Measurements from ENCODE around the gene SERBP1.
"Not testable (repeated sequence)": the region's sequence is repeated elsewhere in the genome, so short reads cannot be mapped to it uniquely, and the experiment has no call there.

SERBP1 gene

DNA sequence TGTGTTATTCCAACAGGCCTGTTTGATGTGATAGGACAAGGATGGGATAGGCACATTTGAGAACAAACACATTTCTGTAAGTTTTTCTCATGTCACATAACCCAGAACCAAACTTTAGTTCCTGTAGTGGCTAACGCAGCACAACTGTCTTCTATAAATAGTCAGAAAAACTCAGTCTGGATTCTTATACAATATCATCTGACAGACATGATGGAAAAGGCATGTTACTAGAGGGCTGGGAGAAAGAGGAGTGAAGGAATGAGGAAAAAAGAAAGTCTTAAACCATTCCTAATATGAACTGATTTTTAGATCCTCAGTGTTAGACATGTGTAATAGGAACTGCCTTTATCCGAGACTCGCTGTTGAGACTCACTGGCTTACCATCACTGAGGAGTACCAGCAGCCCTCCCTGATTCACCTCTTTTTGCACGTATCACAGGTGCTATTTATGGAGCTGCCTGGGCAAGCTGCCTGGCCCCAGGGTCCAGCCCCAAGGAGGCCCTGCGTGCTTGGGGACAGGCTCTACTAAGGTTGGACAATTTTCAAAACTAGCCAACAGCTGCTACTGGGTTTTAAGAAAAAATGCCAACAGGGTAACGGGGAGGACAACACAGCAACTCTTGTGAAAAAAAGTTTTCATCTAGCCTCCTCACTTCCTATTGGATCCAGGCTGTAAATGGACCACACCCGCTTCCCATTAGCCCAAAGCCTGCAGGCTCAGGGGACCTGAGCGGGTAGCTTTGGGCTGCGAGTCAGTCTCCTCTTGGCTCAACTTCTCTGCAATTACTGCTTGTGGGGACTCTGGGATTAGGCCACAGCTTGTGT is 30.7 kb upstream of the SERBP1 start:
- no peak overlapping the region for H3K4me3 ChIP-seq (ENCODE audit: low read depth, low read length)

DNA sequence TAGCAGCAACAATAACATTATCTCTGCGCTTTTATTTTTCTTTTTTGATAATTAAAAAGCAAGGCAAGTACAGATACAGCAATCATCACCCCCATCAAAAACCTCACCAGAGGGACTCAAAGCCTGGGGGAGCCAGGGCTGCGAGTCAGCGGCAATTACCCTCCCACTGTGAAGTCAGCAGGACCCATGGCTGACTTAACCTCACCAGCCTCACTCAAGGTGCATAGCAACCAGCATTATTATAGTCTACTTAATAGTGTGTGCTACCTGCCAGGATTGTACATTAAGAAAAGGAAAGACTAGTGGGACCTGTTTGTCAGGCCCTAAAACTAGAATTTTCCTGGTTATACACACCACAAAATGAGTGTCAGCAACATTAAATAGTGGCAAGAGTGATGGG is 28.9 kb upstream of the SERBP1 start:
- H3K4me1 ChIP-seq (ENCODE audit: control insufficient read depth, insufficient read depth, low read length): peaks cover 33% of the 10 kb centered on the region
- H3K27me3 ChIP-seq (ENCODE audit: control insufficient read depth, insufficient read depth, low read length): no peaks in the 10 kb centered on the region
- H3K9ac ChIP-seq (ENCODE audit: low read depth, low read length): no peak overlapping the region
- H3K4me3 ChIP-seq (ENCODE audit: low read depth, low read length): no peak overlapping the region
- no peaks in the 10 kb centered on the region for H3K36me3 ChIP-seq (ENCODE audit: control insufficient read depth, insufficient read depth, low read length)
- H3K9me3 ChIP-seq (ENCODE audit: control insufficient read depth, insufficient read depth, low read length): no peaks in the 10 kb centered on the region

More for the DNA sequence above, 30.7 kb upstream of the SERBP1 start:
- Histone ChIP-seq H3K36me3 (ENCODE audit: control insufficient read depth, insufficient read depth, low read length) (no peaks in the 10 kb centered on the region), H3K9me3 (ENCODE audit: control insufficient read depth, insufficient read depth, low read length) (no peaks in the 10 kb centered on the region), H3K27me3 (ENCODE audit: control insufficient read depth, insufficient read depth, low read length) (peaks cover 1% of the 10 kb centered on the region), H3K9ac (ENCODE audit: low read depth, low read length) (no peak overlapping the region), H3K4me1 (ENCODE audit: control insufficient read depth, insufficient read depth, low read length) (peaks cover 34% of the 10 kb centered on the region)

DNA sequence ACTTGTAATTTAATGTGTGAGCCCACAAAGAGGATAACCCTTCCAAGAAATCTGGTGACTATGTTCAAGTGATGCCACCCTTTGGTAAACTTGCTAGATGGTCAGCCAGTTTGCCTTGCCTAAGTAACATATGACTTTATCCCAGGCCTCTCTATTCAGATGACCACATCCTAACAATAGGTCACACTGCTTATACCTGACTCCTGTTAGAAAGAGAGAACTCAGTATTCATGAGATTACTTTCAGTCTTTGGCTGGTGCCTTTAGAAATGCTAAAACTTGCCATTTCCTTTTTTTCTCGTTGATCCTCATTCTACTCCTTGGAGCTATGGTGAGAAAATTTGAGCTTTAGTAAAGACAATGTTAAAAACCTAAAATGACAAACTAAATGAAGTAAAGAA is 28.5 kb upstream of the SERBP1 start:
- no peaks in the 10 kb centered on the region for H3K36me3 ChIP-seq (ENCODE audit: control insufficient read depth, insufficient read depth, low read length)
- no peak overlapping the region for H3K4me3 ChIP-seq (ENCODE audit: low read depth, low read length)

DNA sequence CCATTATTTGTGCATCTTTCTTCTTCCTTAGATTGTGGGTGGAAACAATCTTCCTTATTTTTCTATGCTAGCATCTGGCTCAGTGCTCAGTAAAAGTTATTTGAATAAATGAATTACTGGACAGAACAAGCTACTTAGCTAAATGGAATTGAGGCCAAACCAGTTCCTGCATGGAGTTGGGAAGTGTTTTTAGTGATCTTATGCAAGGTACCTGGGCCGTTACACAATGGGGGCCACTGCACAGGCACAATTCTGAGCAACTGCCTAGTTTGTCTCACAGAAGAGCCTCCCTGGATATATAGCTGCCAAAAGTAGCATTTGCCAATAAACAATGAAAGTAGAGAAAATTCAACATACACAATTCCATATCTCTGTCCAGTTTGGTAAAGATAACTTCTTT is 27.0 kb upstream of the SERBP1 start:
- Histone ChIP-seq H3K36me3 (ENCODE audit: control insufficient read depth, insufficient read depth, low read length) (no peaks in the 10 kb centered on the region), H3K4me1 (ENCODE audit: control insufficient read depth, insufficient read depth, low read length) (peaks cover 25% of the 10 kb centered on the region), H3K9me3 (ENCODE audit: control insufficient read depth, insufficient read depth, low read length) (no peaks in the 10 kb centered on the region), H3K9ac (ENCODE audit: low read depth, low read length) (no peak overlapping the region), H3K27me3 (ENCODE audit: control insufficient read depth, insufficient read depth, low read length) (no peaks in the 10 kb centered on the region), H3K4me3 (ENCODE audit: low read depth, low read length) (no peak overlapping the region)

More for the DNA sequence above, 28.5 kb upstream of the SERBP1 start:
- H3K27me3 ChIP-seq (ENCODE audit: control insufficient read depth, insufficient read depth, low read length): no peaks in the 10 kb centered on the region
- H3K4me1 ChIP-seq (ENCODE audit: control insufficient read depth, insufficient read depth, low read length): peaks cover 29% of the 10 kb centered on the region
- no peaks in the 10 kb centered on the region for H3K9me3 ChIP-seq (ENCODE audit: control insufficient read depth, insufficient read depth, low read length)
- no peak overlapping the region for H3K9ac ChIP-seq (ENCODE audit: low read depth, low read length)

DNA sequence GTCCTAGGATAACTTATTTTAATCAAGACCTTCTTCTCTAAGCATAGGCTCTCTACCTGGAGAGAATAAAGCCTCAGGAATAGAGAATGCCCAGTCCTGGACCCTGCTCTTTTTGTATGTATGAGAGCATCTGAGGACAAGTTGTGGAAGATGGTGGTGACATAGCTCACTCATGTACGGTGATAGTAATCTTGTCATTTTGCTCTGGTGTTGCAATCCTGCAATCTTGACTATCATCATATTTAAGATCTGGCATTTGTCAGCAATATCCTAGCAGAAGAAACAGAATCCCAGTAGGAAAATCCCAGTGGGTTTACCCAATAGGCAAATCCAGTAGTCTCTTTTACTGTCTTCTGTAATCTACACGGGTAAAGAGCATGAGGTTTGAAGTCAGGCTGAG is 21.6 kb upstream of the SERBP1 start:
- H3K9me3 ChIP-seq (ENCODE audit: control insufficient read depth, insufficient read depth, low read length): no peaks in the 10 kb centered on the region

DNA sequence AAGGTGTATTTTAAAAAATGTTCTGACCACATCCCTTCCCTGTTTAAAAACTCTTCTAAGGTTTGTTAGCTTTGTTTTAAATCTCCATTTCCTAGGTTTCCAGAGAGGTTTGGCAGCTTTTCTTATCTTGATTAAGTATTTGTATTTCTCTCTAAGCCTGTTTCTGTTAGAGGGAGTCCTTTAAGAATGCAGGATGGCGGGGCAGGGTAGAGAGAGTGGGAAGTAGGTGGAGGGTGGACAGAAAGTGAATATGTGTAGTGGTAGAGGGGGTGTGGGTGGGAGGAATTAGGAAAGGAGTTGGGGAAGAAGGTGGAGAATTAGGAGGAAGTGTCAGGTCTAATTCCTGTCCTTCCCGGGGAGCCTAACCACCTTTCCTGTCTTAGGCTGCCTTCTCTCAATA is 21.2 kb upstream of the SERBP1 start:
- Histone ChIP-seq H3K9me3 (ENCODE audit: control insufficient read depth, insufficient read depth, low read length) (no peaks in the 10 kb centered on the region), H3K9ac (ENCODE audit: low read depth, low read length) (no peak overlapping the region), H3K27me3 (ENCODE audit: control insufficient read depth, insufficient read depth, low read length) (no peaks in the 10 kb centered on the region), H3K36me3 (ENCODE audit: control insufficient read depth, insufficient read depth, low read length) (no peaks in the 10 kb centered on the region), H3K4me1 (ENCODE audit: control insufficient read depth, insufficient read depth, low read length) (no peaks in the 10 kb centered on the region), H3K4me3 (ENCODE audit: low read depth, low read length) (no peak overlapping the region)

More for the DNA sequence above, 21.6 kb upstream of the SERBP1 start:
- H3K36me3 ChIP-seq (ENCODE audit: control insufficient read depth, insufficient read depth, low read length): no peaks in the 10 kb centered on the region
- H3K4me1 ChIP-seq (ENCODE audit: control insufficient read depth, insufficient read depth, low read length): no peaks in the 10 kb centered on the region
- H3K9ac ChIP-seq (ENCODE audit: low read depth, low read length): no peak overlapping the region
- no peak overlapping the region for H3K4me3 ChIP-seq (ENCODE audit: low read depth, low read length)
- no peaks in the 10 kb centered on the region for H3K27me3 ChIP-seq (ENCODE audit: control insufficient read depth, insufficient read depth, low read length)

DNA sequence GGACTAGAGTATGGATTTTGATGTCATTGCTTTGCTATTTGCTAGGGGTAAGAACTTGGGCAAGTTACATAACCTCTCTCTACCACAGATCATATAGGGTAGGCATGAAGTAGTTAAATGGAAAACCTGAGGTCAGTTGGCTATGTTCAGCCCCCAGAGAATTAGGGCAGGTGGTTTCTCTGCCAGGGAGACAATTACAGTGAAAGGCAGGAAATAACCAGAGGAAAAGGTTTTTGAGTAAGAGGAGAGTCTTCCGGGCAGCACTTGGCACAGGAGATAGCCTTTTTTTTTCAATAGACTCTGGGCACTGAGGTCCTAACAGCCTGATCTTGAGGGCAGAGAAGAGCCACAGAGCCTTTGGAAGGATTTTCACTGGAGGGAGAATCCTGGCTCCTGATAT is 16.7 kb upstream of the SERBP1 start:
- Histone ChIP-seq H3K27me3 (ENCODE audit: control insufficient read depth, insufficient read depth, low read length) (no peaks in the 10 kb centered on the region), H3K9me3 (ENCODE audit: control insufficient read depth, insufficient read depth, low read length) (no peaks in the 10 kb centered on the region), H3K36me3 (ENCODE audit: control insufficient read depth, insufficient read depth, low read length) (no peaks in the 10 kb centered on the region), H3K9ac (ENCODE audit: low read depth, low read length) (no peak overlapping the region), H3K4me1 (ENCODE audit: control insufficient read depth, insufficient read depth, low read length) (no peaks in the 10 kb centered on the region), H3K4me3 (ENCODE audit: low read depth, low read length) (no peak overlapping the region)

DNA sequence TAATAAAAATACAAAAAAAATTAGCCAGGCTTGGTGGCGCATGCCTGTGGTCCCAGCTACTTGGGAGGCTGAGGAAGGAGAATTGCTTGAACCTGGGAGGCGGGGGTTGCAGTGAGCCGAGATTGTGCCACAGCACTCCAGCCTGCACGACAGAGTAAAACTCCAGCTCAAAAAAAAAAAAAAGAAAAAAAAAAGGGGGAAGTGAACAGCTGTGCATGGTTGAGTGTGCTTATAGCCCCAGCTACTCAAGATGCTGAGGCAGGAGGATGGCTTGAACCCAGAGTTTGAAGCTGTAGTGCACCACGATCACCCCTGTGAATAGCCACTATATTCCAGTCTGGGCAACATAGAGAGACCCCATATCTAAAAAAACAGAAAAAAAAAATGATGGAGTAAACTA is 15.8 kb upstream of the SERBP1 start:
- H3K27me3 ChIP-seq (ENCODE audit: control insufficient read depth, insufficient read depth, low read length); H3K36me3 ChIP-seq (ENCODE audit: control insufficient read depth, insufficient read depth, low read length); H3K4me3 ChIP-seq (ENCODE audit: low read depth, low read length); H3K9me3 ChIP-seq (ENCODE audit: control insufficient read depth, insufficient read depth, low read length); H3K4me1 ChIP-seq (ENCODE audit: control insufficient read depth, insufficient read depth, low read length); H3K9ac ChIP-seq (ENCODE audit: low read depth, low read length): not testable (repeated sequence)

DNA sequence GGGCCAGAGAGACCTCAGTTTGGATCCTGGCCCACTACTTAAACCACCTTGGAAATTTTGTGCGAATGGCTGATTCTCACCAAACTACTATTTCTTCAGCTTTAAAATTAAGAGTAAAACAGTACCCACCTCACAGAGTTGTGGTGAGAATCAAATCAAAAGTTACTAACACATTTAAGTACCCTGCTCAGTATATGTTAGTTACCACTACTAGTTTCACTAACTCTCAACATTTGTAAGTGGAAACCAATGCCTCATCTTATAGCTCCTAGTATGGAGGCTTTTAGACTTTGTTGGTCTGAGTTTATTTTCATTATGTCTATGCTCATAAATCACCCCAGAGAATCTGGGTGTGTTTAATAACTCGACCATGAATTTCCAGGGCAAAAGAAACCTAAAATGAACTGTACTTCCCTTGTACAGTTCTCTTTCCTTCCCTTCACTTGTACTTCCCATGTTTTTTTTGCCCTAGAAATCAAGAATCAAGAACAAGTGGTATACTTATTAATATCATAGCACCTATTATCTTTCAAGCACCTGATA is 11.6 kb upstream of the SERBP1 start:
- Histone ChIP-seq H3K9me3 (ENCODE audit: control insufficient read depth, insufficient read depth, low read length) (no peaks in the 10 kb centered on the region), H3K9ac (ENCODE audit: low read depth, low read length) (no peak overlapping the region), H3K4me1 (ENCODE audit: control insufficient read depth, insufficient read depth, low read length) (no peaks in the 10 kb centered on the region), H3K36me3 (ENCODE audit: control insufficient read depth, insufficient read depth, low read length) (no peaks in the 10 kb centered on the region), H3K27me3 (ENCODE audit: control insufficient read depth, insufficient read depth, low read length) (no peaks in the 10 kb centered on the region), H3K4me3 (ENCODE audit: low read depth, low read length) (no peak overlapping the region)

DNA sequence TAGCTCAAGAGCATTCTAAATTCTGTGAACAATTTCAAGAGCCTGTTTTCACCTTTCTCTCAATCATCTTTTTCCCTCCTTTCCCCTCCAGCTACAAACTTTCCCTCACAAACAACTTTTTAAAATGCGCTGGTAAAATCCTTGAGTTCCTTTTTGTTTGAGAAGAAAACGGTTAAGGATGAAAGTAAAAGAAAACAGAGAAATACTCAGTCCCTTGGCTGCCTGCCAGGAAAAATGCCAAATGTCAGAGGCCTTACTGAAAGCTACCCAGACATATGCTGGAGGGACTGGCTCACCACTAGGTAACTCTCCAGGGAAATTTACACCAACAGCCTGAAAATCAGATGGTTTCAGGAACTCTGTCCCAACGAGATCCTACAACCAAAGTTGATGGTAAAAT is 11.0 kb upstream of the SERBP1 start:
- Histone ChIP-seq H3K9ac (ENCODE audit: low read depth, low read length) (no peak overlapping the region), H3K36me3 (ENCODE audit: control insufficient read depth, insufficient read depth, low read length) (no peaks in the 10 kb centered on the region), H3K27me3 (ENCODE audit: control insufficient read depth, insufficient read depth, low read length) (no peaks in the 10 kb centered on the region), H3K4me3 (ENCODE audit: low read depth, low read length) (no peak overlapping the region), H3K4me1 (ENCODE audit: control insufficient read depth, insufficient read depth, low read length) (no peaks in the 10 kb centered on the region), H3K9me3 (ENCODE audit: control insufficient read depth, insufficient read depth, low read length) (no peaks in the 10 kb centered on the region)

DNA sequence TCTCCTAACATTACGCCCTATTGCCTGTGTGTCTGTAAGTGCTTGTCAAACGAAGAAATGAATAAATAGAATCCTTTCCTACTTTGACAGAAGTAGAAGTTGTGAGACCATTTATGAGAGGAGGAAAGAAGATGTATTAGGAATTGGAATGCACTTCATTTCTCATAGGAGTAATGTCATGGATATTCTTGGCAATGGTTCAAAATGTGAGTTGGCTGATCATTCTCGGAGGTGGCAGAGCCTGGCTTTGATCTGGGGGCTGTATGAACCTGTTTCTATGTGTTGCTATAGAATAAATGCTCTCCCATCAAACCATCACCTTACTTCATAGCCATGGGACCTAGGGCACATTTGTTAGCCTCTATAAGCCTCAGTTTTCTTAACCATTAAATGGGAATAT is 10.1 kb upstream of the SERBP1 start:
- Histone ChIP-seq H3K27me3 (ENCODE audit: control insufficient read depth, insufficient read depth, low read length) (no peaks in the 10 kb centered on the region), H3K4me1 (ENCODE audit: control insufficient read depth, insufficient read depth, low read length) (no peaks in the 10 kb centered on the region), H3K9me3 (ENCODE audit: control insufficient read depth, insufficient read depth, low read length) (no peaks in the 10 kb centered on the region), H3K9ac (ENCODE audit: low read depth, low read length) (no peak overlapping the region), H3K4me3 (ENCODE audit: low read depth, low read length) (no peak overlapping the region), H3K36me3 (ENCODE audit: control insufficient read depth, insufficient read depth, low read length) (no peaks in the 10 kb centered on the region)

DNA sequence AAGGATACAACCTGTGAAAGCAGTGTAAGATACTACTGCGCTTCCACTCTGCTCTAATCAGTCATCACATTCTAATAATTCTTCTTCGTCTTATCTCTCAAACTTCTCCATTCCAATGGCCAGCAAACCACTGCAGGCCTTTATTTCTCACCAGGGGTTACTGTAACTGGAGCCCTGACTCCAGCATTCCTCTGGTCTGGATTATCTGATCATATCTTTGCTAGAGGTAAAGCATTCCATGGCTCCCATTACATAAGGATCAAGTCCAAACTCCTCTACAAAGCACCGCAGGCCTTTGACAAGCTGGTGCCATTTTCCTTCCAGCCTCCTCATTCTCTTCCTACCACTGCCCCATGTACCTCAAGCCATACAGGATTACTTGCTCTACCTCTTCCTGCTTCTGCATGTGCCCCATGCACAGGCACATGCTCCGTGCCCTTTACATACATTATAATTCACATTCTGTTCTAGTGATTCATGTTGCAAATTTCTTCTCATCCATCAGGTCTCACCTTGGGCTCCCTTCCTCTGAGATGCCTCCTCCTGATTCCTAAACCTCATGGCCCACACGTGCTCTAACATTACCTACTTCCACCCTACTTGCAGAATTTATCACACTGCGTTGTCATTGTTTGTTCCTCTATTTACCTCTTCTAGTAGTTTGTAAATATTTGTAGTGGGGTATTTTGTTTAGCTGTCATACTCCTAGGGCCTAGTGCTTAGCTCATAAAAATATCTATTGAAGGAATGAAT is 9.3 kb upstream of the SERBP1 start:
- Histone ChIP-seq H3K36me3 (ENCODE audit: control insufficient read depth, insufficient read depth, low read length) (no peaks in the 10 kb centered on the region), H3K4me3 (ENCODE audit: low read depth, low read length) (no peak overlapping the region), H3K9me3 (ENCODE audit: control insufficient read depth, insufficient read depth, low read length) (no peaks in the 10 kb centered on the region), H3K4me1 (ENCODE audit: control insufficient read depth, insufficient read depth, low read length) (no peaks in the 10 kb centered on the region), H3K9ac (ENCODE audit: low read depth, low read length) (no peak overlapping the region), H3K27me3 (ENCODE audit: control insufficient read depth, insufficient read depth, low read length) (no peaks in the 10 kb centered on the region)
